GM18502 (cell line): ENCODE measurements around the gene RNASEL.
"Not testable (repeated sequence)": the region's sequence is repeated elsewhere in the genome, so short reads cannot be mapped to it uniquely, and the experiment has no call there.

Experiments used
- ATAC-seq: cut with Tn5 transposase; IDR thresholded peaks from one replicate; pipeline ENCODE4 v1.9.1; 2021; ENCODE audit warnings: mild to moderate bottlenecking; ENCODE audit not compliant: unreplicated experiment, poor library complexity

The RNASEL gene, protein sequence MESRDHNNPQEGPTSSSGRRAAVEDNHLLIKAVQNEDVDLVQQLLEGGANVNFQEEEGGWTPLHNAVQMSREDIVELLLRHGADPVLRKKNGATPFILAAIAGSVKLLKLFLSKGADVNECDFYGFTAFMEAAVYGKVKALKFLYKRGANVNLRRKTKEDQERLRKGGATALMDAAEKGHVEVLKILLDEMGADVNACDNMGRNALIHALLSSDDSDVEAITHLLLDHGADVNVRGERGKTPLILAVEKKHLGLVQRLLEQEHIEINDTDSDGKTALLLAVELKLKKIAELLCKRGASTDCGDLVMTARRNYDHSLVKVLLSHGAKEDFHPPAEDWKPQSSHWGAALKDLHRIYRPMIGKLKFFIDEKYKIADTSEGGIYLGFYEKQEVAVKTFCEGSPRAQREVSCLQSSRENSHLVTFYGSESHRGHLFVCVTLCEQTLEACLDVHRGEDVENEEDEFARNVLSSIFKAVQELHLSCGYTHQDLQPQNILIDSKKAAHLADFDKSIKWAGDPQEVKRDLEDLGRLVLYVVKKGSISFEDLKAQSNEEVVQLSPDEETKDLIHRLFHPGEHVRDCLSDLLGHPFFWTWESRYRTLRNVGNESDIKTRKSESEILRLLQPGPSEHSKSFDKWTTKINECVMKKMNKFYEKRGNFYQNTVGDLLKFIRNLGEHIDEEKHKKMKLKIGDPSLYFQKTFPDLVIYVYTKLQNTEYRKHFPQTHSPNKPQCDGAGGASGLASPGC

DNA sequence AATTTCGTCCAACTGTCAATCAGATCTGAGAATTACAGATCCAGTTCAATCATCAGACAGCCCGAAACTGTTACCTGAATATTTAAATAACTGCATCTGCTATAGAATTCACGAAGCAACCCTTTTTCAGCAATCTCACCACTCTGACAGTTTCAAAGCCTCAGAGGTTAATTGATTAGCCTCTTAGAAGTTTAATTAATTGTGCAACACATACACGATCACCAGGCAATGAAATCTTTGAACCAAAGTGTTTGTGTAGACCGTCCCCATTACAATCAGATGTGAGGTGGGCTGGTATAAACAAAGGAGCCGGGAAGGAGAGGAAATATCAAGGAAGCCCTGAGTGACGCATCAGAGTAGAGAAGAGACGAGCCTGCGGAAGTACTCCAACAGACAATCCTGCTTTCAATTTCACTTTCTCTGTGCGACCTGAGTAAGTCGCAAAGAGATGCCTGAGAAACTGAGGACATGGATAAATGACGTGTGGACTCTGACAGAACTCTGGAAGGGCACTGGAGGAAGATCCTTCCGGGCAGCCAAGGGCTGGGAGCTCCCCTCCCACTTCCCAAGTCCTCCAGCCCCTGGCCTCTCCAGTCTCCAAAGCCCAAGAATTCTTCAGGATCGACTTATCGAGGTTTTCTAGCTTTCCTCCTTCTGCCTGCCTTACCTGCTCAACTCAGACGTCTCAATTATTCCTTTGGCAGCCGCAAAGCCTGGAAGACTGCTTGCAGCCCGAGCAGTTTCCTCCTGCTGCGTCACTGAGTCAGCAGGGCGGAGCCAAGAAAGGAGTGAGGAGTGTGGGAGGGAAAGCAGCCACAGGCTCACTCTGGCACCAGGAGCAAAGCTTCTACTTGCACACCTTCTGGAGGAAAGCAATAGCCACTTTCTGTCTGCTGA, at the start of gene RNASEL:
Gene RNASEL (minus strand): TSS at position 757 of the 897 bp plus-strand sequence. CDS start 2,450 bp downstream, outside the sequence.
- ATAC-seq: peak; percentile 84

DNA sequence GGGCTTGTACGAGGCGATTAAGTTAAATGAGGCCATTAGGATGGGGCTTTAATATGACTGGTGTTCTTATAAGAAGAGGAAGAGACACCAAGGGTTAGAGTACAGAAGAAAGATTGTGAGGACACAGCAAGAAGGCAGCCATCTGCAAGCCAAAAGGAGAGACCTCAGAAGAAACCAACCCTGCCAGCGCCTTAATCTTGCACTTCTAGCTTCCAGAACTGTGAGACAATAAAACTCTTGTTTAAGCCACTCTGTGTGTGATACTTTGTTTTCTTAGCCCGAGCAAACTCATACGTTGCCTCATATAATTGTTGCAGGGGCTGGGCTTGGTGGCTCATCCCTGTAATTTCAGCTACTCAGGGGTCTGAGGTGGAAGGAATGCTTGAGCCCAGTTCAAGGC, 48.7 kb upstream of the RNASEL start:
- no peak for ATAC-seq

DNA sequence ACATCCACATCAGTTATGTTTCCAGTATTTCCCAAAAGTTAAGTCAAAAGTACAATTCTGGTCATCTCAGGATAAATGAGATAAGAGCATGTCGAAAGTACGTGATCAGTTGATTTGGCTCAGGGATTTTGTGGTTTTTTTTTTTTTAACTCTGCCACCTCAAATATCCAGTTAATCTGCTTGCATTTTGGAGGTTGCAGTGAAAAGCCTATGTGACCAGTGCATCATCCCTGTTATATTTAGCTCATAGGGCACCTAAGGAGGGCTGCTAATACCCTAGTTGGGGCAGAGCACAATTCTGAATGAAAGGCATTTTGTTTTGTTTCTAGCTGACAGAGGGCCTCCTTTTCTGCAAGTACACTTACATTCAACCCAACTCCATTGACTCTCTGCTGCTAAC, 46.8 kb upstream of the RNASEL start:
- ATAC-seq: no peak

DNA sequence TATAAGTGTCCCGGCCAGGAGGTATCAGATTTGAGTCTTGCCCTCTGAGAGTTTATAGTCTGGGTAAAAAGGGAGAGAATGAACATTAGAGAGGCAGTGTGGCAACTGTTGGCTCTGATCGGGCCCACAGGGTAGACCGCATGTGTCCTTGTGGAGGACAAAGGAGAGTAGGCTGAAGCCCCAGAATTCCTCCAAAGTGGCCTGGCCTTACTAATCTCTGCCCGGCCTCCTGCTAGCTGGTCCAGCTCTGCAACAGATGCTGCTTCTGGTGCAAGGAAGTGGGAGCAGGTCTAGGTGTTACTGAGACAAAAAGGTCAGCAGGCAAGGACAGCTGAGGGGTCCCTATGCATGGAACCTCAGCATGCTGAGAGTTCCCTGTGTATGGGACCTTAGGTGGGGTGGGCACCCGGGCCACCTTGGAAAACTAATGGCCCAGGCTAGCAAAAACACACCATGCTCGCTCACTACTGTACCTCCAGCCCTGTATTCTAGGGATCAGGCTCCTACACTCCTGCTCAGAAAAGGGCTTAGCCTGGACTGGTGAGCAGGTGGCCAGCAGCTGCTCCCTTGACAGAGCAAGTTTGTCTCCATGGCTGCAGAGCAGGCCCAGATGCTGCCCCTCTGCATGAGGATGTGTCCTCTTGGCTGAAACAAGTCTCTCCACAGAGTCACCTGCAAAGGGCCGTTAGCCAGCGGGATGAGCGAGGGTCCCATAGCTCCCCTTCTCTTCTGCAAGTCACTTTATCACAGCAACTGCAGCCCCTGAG, 45.4 kb upstream of the RNASEL start:
- ATAC-seq: no peak

DNA sequence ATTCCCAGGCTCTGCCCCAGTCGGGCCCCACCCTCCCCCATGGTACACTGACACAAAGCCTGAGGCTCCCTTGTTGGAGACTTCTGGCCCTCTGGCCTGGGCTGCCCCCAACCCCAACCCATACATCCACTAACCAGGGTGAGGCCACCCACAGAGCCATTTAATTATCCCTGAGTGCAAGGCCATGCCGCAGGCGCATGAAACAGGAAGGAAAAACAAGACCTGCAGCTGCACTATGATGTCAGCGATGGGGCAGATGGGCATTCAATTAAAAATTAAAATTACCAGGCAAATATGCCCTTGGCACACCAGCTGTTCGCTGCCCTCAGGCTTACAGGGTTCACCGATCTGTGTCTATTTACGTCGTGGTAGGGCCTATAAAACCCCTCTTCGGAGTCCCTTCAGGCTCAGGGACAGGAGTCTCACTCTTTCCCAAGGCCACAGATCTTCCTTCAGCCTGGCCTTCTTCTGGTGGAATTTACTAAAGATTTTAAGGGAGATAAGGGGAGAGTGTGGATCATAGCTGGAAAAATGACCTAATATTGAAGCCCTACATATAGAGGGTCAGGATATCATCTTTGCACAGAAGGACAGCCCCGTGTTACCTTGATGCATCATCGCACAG, 44.7 kb upstream of the RNASEL start:
- no peak for ATAC-seq

DNA sequence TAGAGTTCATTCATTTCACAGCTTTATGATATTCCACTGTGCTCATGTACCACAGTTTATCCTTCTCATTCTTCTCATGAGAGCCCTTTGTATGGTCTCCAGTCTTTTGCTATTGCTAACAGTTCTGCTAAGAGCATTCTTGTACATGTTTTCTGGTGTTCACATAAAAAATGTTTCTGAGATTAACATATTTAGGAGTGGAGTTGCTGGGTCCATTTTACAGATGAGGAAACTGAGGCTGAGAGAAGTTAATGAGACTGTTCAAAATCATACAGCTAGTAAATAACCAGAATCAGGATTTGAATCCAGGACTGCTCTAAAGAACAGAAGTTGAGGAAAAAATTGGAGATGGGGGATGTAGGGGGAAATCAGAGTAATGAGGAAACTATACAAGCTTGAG, 44.0 kb upstream of the RNASEL start:
- no peak for ATAC-seq

DNA sequence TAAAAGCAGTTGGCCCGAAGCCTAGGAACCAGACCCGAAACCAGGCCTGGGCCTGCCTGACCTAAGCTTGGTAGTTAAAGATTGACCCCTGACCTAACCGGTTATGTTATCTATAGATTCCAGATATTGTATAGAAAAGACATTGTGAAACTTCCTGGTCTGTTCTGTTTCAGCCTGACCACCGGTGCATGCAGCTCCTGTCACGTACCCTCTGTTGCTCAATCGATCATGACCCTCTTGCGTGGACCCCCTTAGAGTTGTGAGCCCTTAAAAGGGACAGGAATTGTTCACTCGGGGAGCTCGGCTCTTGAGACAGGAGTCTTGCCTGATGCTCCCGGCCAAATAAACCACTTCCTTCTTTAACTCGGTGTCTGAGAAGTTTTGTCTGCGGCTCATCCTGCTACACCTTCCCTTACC, 43.4 kb upstream of the RNASEL start:
- not testable (repeated sequence) for ATAC-seq

DNA sequence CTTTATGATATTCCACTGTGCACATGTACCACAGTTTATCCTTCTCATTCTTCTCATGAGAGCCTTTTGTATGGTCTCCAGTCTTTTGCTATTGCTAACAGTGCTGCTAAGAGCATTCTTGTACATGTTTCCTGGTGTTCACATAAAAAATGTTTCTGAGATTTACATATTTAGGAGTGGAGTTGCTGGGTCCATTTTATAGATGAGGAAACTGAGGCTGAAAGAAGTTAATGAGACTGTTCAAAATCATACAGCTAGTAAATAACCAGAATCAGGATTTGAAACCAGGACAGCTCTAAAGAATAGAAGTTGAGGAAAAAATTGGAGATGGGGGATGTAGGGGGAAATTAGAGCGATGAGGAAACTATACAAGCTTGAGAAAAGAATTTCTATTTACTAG, 42.9 kb upstream of the RNASEL start:
- no peak for ATAC-seq

DNA sequence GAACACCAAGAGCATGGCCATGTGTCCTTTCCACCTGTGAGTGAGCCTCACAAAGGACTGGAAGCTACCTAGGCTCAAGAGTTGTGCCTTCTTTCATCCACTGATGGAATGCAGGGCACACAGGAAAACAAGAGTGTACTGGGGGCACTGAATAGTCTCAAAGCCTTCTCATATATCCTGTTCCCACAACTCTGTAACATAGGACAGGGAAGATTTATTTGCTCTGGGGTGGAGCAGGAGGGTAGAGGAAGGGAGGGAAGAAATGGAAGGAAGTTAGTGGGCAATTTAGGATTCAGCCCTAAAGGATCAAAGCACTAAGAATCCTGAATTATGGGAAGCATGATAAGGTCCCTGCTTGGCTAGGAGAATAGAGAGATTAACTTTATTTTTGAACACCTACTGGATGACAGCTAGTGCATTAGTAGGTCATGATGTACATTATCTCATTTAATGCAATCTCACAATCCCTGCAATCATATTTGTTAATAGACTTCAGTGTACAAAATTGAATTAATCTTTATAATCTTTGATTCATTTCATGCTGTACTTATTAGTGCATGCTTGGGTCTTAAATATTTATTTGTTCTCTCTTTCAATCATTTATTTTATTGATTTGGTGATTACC, 42.1 kb upstream of the RNASEL start:
- ATAC-seq: no peak

DNA sequence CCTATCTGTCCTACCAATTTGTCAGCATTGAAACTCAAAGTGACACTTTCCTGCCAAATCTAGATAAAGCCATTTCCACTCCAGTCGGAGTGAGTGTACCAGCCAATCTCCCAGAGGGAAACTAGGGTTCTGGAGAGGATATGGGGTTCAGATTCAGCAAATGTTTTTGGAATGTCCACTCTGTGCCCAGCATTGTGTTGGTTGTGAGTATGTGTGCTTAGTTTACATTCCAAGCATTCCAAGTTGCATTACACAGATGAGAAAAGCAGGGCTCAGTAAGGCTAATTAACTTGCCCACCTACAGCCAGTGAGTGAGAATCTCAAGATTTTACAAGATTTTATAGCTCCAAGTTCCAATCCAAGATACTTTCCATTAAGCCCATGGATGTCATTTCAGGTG, 41.5 kb upstream of the RNASEL start:
- ATAC-seq: no peak

DNA sequence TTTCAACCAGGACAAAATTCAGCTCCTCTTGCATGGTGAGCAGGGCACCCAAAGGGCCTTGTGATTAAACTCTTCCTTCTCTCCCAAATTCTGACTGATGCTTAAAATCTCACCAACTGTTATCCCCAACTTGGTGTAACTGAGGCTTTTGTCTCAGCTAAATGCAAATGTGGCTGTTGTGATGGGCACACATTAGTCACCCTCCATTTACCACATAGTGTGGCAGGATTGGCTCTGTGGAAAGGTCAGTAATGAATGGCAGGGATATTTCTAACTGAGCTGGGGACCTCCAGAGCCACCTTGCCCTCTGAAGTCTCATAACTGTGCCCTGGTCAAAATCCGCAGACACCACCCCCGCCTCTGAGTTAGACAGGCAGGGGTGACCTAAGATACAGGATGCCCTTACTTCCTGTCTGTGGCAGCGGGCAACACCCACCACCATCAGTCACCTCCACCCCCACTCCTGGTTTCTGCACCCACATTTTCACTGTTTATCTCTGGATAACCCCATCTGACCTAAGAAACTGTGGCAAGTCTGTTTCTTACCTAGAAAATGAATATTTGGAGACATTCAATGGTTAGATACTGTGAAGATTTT, 40.5 kb upstream of the RNASEL start:
- peak; percentile 64 for ATAC-seq

DNA sequence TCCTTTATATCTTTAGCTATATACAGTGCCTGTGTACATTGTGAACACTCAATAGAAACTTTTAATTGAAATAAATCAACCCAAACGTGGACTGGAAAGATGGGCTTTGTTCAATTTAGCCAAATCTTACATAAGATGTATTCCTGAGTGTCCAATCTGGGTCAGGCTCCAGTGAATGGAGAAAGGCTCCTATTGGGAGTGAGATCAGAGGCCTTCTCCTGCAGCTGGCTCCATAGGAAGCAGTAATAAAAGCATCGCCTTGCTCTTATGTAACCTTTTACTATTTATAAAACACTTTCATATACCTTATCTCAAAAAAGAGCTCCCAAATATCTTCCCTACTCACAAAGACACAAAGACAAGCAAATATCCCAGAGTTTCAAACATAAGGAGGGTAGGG, 40.0 kb upstream of the RNASEL start:
- ATAC-seq: no peak

DNA sequence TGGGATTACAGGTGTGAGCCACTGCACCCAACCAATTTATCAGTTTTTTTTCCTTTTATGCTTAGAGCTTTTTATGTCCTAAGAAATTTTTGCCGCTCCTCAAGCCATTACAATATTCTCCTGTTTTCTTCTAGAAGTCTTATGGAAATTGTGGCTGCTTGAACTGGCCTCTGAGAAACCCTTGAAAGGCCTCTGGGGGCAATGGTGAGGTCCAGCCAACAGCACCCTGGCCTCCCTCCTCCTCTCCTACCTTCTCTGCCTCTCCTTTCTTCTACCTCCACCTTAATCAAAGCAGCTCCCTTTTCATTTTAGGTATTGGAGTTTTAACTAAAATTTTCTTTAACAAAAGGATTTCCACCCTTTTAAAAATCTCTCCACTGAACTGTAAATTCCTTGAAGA, 39.6 kb upstream of the RNASEL start:
- no peak for ATAC-seq

DNA sequence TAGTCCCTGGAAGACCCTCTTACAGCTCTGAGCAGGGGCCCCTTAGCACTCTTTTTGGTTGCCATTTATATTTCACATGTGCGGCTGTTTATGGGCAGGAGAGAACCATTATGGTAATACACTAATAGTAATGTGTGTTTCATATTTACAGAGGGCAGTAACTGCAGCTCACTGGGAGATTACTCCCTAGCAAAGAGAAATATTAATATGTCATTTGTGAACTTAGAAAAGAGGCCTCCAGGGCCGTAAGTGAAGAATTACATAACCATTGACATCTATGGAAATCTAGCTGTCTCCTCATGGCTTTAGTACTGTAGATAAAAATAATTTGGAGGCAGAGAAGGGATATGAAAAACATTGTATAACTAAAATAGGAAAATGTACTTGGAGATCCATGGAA, 38.6 kb upstream of the RNASEL start:
- no peak for ATAC-seq

DNA sequence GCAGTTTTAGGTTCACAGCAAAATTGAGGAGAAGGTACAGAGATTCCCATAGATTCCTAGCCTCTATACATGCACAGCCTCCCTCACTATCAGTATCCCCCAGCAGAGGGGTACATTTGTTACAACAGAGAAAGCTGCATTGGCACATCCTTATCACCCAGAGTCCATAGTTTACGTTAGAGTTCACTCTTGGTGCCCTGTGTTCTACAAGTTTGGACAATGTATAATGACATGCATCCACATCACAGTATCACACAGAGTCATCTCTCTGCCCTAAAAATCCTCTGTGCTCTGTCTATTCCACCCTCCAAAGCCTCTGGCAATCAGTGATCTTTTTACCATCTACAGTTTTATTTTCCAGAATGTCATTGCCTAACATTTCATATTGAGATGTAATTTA, 37.5 kb upstream of the RNASEL start:
- no peak for ATAC-seq

DNA sequence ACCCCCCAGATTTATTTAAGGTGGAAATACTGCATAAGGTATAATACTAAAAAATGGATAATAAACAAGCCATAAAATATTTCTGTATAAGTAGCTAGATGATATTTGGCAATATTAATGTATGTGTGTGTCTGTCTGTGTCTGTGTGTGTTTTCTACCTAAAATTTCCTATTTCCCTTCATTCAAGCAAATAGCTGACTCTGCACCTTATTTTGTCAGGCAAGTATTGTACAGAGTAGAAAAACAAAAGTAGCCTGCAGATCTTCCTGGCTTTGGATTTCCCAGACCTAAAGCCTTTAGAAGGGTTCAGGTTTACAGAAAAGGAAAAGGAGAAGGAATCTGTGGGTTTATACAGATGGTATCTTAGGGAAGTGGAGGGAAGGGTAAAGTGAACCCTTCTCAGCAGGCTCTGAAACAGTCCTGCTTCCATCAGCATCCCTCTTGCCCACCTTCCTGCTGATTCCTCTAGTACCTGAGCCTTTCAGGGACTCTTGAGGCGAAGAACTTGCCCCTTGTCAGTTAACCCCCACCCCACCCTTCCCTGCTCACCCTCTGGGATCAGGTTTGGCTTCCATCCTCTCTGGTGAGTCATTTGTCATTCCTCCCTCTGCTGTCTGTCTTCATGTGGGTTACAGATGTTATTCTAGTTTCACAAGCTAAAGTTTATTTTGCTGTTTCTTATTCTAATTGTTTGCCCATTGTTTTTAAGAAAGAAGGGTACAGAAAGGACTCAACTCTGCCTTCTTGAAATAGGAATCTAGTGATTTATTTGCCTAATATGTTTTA, 36.9 kb upstream of the RNASEL start:
- ATAC-seq: no peak

DNA sequence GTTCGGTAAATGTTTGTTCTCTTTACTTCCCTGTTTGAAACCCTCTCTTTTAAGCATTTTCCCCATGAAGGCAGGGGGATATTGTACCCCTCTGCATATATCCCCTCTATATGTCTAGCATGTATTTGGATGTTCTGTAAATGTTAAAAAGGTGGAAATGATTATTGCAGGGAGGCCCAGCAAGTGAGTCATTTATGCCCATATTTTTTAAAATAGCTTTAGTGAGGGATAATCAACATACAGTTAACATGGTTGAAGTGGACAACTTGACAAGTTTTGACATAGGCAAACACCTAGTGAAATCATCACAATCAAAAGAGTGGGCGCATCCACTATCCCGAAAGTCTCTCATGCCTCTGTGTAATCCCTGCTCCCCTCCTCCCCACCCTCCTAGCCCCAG, 36.0 kb upstream of the RNASEL start:
- ATAC-seq: no peak

DNA sequence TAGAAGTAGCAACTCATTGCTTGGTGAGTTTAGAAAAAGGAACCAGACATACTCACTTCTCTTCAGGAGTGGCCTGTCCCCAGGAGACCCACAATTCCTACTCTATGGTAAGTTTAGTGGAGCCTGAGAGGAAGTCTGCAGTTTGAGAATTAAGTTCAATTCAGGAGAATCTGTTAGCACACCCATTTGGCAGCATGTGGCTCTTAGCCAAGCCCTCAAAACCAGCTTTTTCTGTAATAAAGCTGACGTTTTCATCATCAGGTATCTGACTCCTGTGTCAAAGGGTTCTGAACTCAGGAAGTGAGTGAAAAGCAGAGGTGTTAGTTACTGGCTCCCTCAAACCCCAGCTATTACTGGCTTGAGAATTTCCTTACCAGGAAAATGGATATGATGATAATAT, 35.5 kb upstream of the RNASEL start:
- ATAC-seq: no peak
